ENCODE measurements around the gene RNF175.

DNA sequence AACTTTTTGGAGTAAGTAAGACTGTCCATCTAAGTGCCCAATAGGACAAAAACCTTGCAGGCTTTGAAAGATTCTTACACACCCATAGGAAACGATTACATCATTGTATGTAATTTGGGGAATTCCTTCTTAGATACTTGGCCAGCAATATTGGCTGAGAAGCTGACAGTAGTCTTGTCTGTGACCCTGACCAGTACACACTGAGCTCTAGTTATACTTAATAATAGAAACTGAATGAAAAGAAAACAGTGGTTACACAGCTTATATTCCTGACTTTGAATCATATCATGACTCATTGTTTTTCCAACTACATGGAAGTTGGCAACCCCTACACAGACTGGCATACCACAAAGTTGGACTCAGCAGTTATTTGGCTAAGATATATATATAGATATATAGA, 82.8 kb downstream of the RNF175 start:
- TF ChIP-seq, protein P1, sequence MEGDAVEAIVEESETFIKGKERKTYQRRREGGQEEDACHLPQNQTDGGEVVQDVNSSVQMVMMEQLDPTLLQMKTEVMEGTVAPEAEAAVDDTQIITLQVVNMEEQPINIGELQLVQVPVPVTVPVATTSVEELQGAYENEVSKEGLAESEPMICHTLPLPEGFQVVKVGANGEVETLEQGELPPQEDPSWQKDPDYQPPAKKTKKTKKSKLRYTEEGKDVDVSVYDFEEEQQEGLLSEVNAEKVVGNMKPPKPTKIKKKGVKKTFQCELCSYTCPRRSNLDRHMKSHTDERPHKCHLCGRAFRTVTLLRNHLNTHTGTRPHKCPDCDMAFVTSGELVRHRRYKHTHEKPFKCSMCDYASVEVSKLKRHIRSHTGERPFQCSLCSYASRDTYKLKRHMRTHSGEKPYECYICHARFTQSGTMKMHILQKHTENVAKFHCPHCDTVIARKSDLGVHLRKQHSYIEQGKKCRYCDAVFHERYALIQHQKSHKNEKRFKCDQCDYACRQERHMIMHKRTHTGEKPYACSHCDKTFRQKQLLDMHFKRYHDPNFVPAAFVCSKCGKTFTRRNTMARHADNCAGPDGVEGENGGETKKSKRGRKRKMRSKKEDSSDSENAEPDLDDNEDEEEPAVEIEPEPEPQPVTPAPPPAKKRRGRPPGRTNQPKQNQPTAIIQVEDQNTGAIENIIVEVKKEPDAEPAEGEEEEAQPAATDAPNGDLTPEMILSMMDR (IDR thresholded peaks at IDR 0.05): no peak
- TF ChIP-seq POLR2A (IDR thresholded peaks at IDR 0.05): no peak
